B cell (primary cell): Measurements from ENCODE around the gene ZDHHC7. TPM values are rescaled to one million over a fixed set of nuclear protein-coding genes. Genes with fewer than 3 reads are reported as not detected.

Experiments
- ATAC-seq: fragments of 200-7000 bp; cut with Tn5 transposase; one replicate; pipeline ENCODE4 v1.10.0; 2021; ENCODE audit warnings: low read depth, mild to moderate bottlenecking, moderate number of reproducible peaks, moderate library complexity
- CTCF ChIA-PET: fragments of 350-600 bp; sonication (Branson Sonifier 250); formaldehyde crosslinking; loops from one replicate; lab custom pipeline; 2021; ENCODE audit warnings: antibody characterized with exemption, inconsistent platforms; lab: Charles Lee
- POLR2A ChIA-PET: fragments of 350-600 bp; sonication (Branson Sonifier 250); formaldehyde crosslinking; loops from one replicate; lab custom pipeline; 2021; ENCODE audit warnings: antibody characterized with exemption; lab: Charles Lee
- DNase-seq: peaks from one replicate; pipeline ENCODE4 v3.0.0; 2013
- H2AFZ ChIP-seq: 2 replicates; pipeline ENCODE4 v1.6.1; 2012; ENCODE audit warnings: mild to moderate bottlenecking, low read depth, low read length; ENCODE audit not compliant: insufficient read depth, poor library complexity, severe bottlenecking
- H3K27ac ChIP-seq, 2 donors: 1 replicate in 1 of 2; 2 replicates in 1 of 2; pipeline ENCODE4 v1.5.1; 2012 to 2013; ENCODE audit warnings: low read length in 2 of 2, mild to moderate bottlenecking in 2 of 2, moderate library complexity in 1 of 2
- H3K27me3 ChIP-seq, 4 experiments: fragments of 200-600 bp in 1 of 4; sonication (generic) in 1 of 4; replicated peaks in 1 of 4; 1 replicate in 2 of 4; 2 replicates in 2 of 4; pipeline versions ENCODE4 v1.6.1 to v1.7.0; 2013 to 2016; ENCODE audit warnings: low read length in 3 of 4, mild to moderate bottlenecking in 2 of 4, mixed read lengths in 1 of 4, moderate library complexity in 1 of 4; ENCODE audit not compliant: insufficient read depth in 4 of 4, control insufficient read depth in 3 of 4; ENCODE audit errors: control extremely low read depth in 1 of 4
- H3K36me3 ChIP-seq, 2 experiments: replicated peaks in 1 of 2; 1 replicate in 1 of 2; 2 replicates in 1 of 2; pipeline versions ENCODE4 v1.6.1 to v1.7.1; 2013; ENCODE audit warnings: low read length in 1 of 2; ENCODE audit not compliant: insufficient read depth in 2 of 2, control insufficient read depth in 1 of 2; ENCODE audit errors: control extremely low read depth in 1 of 2, extremely low read depth in 1 of 2
- H3K4me1 ChIP-seq, 2 donors: fragments of 200-600 bp in 1 of 2; sonication (generic) in 1 of 2; 1 replicate in 1 of 2; 2 replicates in 1 of 2; pipeline versions ENCODE4 v1.5.1 to v1.6.1; 2013 to 2017; ENCODE audit warnings: low read length in 2 of 2; ENCODE audit not compliant: control insufficient read depth in 2 of 2, insufficient read depth in 2 of 2
- H3K4me2 ChIP-seq: replicated peaks from 2 replicates; pipeline ENCODE3; 2012; ENCODE audit warnings: mild to moderate bottlenecking, low read depth, low read length; ENCODE audit not compliant: poor library complexity, severe bottlenecking
- H3K4me3 ChIP-seq, 5 experiments: fragments of 200-600 bp in 1 of 5; sonication (generic) in 1 of 5; 1 replicate in 3 of 5; 2 replicates in 2 of 5; pipeline versions ENCODE4 v1.5.1 to v1.7.0; 2011 to 2016; ENCODE audit warnings: low read length in 4 of 5, mild to moderate bottlenecking in 4 of 5, low read depth in 2 of 5, control low read depth in 1 of 5, moderate library complexity in 1 of 5; ENCODE audit not compliant: insufficient read depth in 1 of 5; ENCODE audit errors: control extremely low read depth in 1 of 5, extremely low read depth in 1 of 5
- H3K79me2 ChIP-seq: fragments of 200-600 bp; sonication (generic); one replicate; pipeline ENCODE4 v1.6.0; 2016; ENCODE audit warnings: low read length; ENCODE audit not compliant: control insufficient read depth, insufficient read depth
- H3K9ac ChIP-seq: fragments of 200-600 bp; sonication (generic); 2 replicates; pipeline ENCODE4 v1.6.1; 2017; ENCODE audit warnings: mild to moderate bottlenecking, low read length, moderate library complexity
- H3K9me3 ChIP-seq, 3 donors: one replicate each; pipeline versions ENCODE4 v1.6.1 to v1.7.1; 2013; ENCODE audit warnings: low read length in 2 of 3; ENCODE audit not compliant: control insufficient read depth in 2 of 3, insufficient read depth in 1 of 3; ENCODE audit errors: control extremely low read depth in 1 of 3
- H4K20me1 ChIP-seq: 2 replicates; pipeline ENCODE4 v1.6.0; 2012; ENCODE audit warnings: mild to moderate bottlenecking, low read length; ENCODE audit not compliant: insufficient read depth, control insufficient read depth, poor library complexity, severe bottlenecking
- H3K27ac Mint-ChIP-seq: one replicate; pipeline ENCODE4 v1.8.0; 2021; ENCODE audit warnings: mixed read lengths
- H3K27me3 Mint-ChIP-seq: one replicate; pipeline ENCODE4 v1.8.0; 2021; ENCODE audit warnings: mixed read lengths
- H3K4me1 Mint-ChIP-seq: one replicate; pipeline ENCODE4 v1.8.0; 2021; ENCODE audit warnings: mixed read lengths
- H3K4me3 Mint-ChIP-seq: one replicate; pipeline ENCODE4 v1.8.0; 2021; ENCODE audit warnings: mixed read lengths
- H3K9me3 Mint-ChIP-seq: one replicate; pipeline ENCODE4 v1.8.0; 2022; ENCODE audit warnings: mixed read lengths; ENCODE audit not compliant: insufficient read depth
- CTCF ChIP-seq: fragments of 200-600 bp; IDR thresholded peaks from one replicate; pipeline ENCODE4 v1.8.0; 2022; ENCODE audit warnings: antibody characterized with exemption, mild to moderate bottlenecking
- EZH2 ChIP-seq: IDR thresholded peaks from 2 replicates; pipeline ENCODE4 v1.6.1; 2012; ENCODE audit warnings: borderline replicate concordance, low read depth, mild to moderate bottlenecking, moderate library complexity, low read length; ENCODE audit not compliant: insufficient read depth, poor library complexity, severe bottlenecking
- WGBS: methylation state at CpG from one replicate; pipeline ENCODE4 v1.1.5; 2013; ENCODE audit warnings: missing lambda C conversion rate; ENCODE audit not compliant: insufficient coverage; 5-methylcytosine and 5-hydroxymethylcytosine counted together
- intact Hi-C: fragments of 100-400 bp; cut with micrococcal nuclease; formaldehyde crosslinking; loops from one replicate; pipeline ENCODE4 v1.10.0; 2022
- polyA plus RNA-seq: library from polyadenylated mRNA; depleted of rRNA; stranded (reverse); fragments of >200 nt; gene quantifications from 2 replicates; pipeline ENCODE4 v1.2.3, GENCODE V29; 2012
- total RNA-seq, 2 donors: library from RNA; stranded (reverse); fragments of 120-200 nt in 1 of 2; gene quantifications; 1 replicate in 1 of 2; 2 replicates in 1 of 2; pipeline versions ENCODE4 v1.2.3 to v1.2.4, GENCODE V29; 2013 to 2022

Gene ZDHHC7
- total and polyA plus RNA-seq, 2 donors (not counting 1 experiment from before 2014, with no cell fraction given): 25.2 to 36.1 TPM

GRCh38 chr16:84992717-84993075 is 18.6 kb downstream of the ZDHHC7 start:
- WGBS: no CpG with 5 or more reads among the region's 3 CpGs
- Histone ChIP-seq H3K27me3 (no peaks in the 10 kb centered on the region), H3K27ac (no peak overlapping the region), H3K4me3 (no peak overlapping the region), H3K9ac (no peak overlapping the region), H4K20me1 (peaks cover 8% of the 10 kb centered on the region), H3K4me1 (peaks cover 0 to 7% of the 10 kb centered on the region in 2 donors), H3K4me2 (no peak overlapping the region), H3K36me3 (peaks cover 9 to 57% of the 10 kb centered on the region in 2 experiments), H3K79me2 (peaks cover 49% of the 10 kb centered on the region), H3K9me3 (no peaks in the 10 kb centered on the region), H2AFZ (no peak overlapping the region)
- TF ChIP-seq EZH2 (no peak), CTCF (no peak)
- H3K4me3 Mint-ChIP-seq: no peak overlapping the region
- H3K4me1 Mint-ChIP-seq: peaks cover 12% of the 10 kb centered on the region
- CTCF ChIA-PET: no interaction called here
- no peak for DNase-seq
- POLR2A ChIA-PET: no interaction called here
- H3K9me3 Mint-ChIP-seq: no peaks in the 10 kb centered on the region
- no peak overlapping the region for H3K27ac Mint-ChIP-seq
- intact Hi-C loops: no loop called here
- H3K27me3 Mint-ChIP-seq: no peaks in the 10 kb centered on the region
- no peak for ATAC-seq

GRCh38 chr16:84990782-84991181 is 20.6 kb downstream of the ZDHHC7 start:
- H3K4me3 ChIP-seq: no peak overlapping the region
- intact Hi-C loops: no loop called here
- no peak overlapping the region for H3K4me2 ChIP-seq
- 98% methylated on average over 9 of the region's 9 CpGs for WGBS
- H2AFZ ChIP-seq: no peak overlapping the region
- no peaks in the 10 kb centered on the region for H3K9me3 Mint-ChIP-seq
- H3K79me2 ChIP-seq: peaks cover 45% of the 10 kb centered on the region
- H3K27me3 ChIP-seq: no peaks in the 10 kb centered on the region
- no peak overlapping the region for H3K9ac ChIP-seq
- ChIA-PET POLR2A (no interaction called here), CTCF (interaction anchor here (1.3 kb wide), 1 partner anchor 95 kb away, joined by 3 read pairs; no protein-coding TSS in a partner anchor)
- H3K36me3 ChIP-seq: peaks cover 9 to 70% of the 10 kb centered on the region in 2 experiments
- H3K4me1 ChIP-seq: no peaks in the 10 kb centered on the region
- no peak overlapping the region for H3K27ac Mint-ChIP-seq
- DNase-seq: no peak
- H3K4me3 Mint-ChIP-seq: no peak overlapping the region
- H3K27ac ChIP-seq: no peak overlapping the region
- ATAC-seq: no peak
- TF ChIP-seq EZH2 (no peak), CTCF (no peak)
- H4K20me1 ChIP-seq: no peaks in the 10 kb centered on the region
- no peaks in the 10 kb centered on the region for H3K27me3 Mint-ChIP-seq
- no peaks in the 10 kb centered on the region for H3K9me3 ChIP-seq
- H3K4me1 Mint-ChIP-seq: peaks cover 7% of the 10 kb centered on the region
